ENCODE measurements around the gene FIS1. TPM values are rescaled to one million over a fixed set of nuclear protein-coding genes. Genes with fewer than 3 reads are reported as not detected.

The FIS1 gene
- total and polyA plus RNA-seq, 2 experiments from 2014 or later = 130 to 131 TPM

DNA sequence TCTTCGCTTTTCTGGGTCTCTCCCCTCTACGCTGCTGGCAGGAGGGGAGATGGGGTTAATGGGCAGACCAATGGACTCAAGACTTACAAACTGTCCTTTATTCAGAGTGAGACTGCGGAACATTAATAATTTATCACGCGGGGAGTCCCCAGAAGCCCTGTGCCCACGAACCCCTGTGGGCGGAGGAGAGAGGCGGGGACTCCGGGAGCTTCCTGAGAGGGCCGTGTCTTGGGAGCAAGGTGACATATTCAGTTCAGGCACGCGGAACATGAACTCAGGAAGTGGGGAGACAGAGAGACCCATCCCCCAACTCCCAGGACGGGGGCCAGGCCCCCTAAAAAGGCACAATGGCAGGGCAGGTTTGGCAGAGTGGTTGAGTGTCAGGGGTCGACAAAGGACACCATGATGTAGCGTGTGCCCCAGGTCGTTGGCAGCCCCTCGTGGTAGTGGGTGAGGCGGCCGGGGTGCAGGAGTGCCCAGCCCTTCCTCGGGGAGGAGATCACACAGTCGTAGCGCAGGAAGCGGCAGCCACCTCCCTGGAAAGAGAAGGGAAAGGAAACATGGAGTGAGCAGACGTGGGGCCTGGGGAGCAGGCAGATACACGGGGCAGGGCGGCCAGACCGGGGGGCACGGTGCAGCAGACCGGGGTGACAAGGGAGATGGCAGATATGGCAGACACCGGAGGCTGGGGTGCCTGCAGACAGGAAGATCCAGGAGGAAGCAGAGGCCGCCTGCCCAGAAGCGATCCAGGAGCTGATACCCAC, 38.8 kb downstream of the FIS1 start:
- DNase-seq (ENCODE audit: low spot score) (no peak), ATAC-seq (no peak)
- Histone ChIP-seq H3K27ac (ENCODE audit: low read depth) (0 out of 2 replicates have a peak overlapping the region, but pooled peaks have one; percentile 76), H3K79me2 (replicated peaks; ENCODE audit: insufficient read depth) (no peaks in the 10 kb centered on the region), H3K4me2 (no peak overlapping the region), H3K4me1 (ENCODE audit: insufficient read depth) (peaks cover 4% of the 10 kb centered on the region), H3K4me3 (no peak overlapping the region), H4K20me1 (replicated peaks; ENCODE audit: insufficient read depth) (no peaks in the 10 kb centered on the region), H3K9me2 (ENCODE audit: insufficient read depth) (no peaks in the 10 kb centered on the region), H3K36me3 (ENCODE audit: insufficient read depth) (no peaks in the 10 kb centered on the region; the same call in 1 of the 2 replicates), H3F3A (replicated peaks; ENCODE audit: low read depth) (peaks cover 7% of the 10 kb centered on the region), H2AFZ (no peak overlapping the region), H3K27me3 (ENCODE audit: insufficient read depth) (peaks cover 18% of the 10 kb centered on the region)
- Mint-ChIP-seq H3K27me3 (ENCODE audit: insufficient read depth, low read depth, poor library complexity) (peaks cover 8% of the 10 kb centered on the region), H3K27ac (no peak overlapping the region; the same call in 1 of the 2 replicates), H3K4me3 (no peak overlapping the region), H3K4me1 (peaks cover 3% of the 10 kb centered on the region), H3K36me3 (ENCODE audit: low read depth) (peaks cover 14% of the 10 kb centered on the region), H3K9me3 (no peaks in the 10 kb centered on the region)
- TF ChIP-seq JUNB (IDR thresholded peaks at IDR 0.05; ENCODE audit: unreplicated experiment) (no peak), CREB1 (CRISPR knock-in tag; IDR thresholded peaks at IDR 0.05; ENCODE audit: low read depth) (no peak), EZH2 (IDR thresholded peaks at IDR 0.05; ENCODE audit: low read depth, unreplicated experiment) (no peak), EZH2phosphoT487 (IDR thresholded peaks at IDR 0.05; ENCODE audit: unreplicated experiment) (no peak), ZNF114 (CRISPR knock-in tag; IDR thresholded peaks at IDR 0.05) (no peak), NANOG (IDR thresholded peaks at IDR 0.05; ENCODE audit: borderline replicate concordance) (no peak), POLR2AphosphoS5 (IDR thresholded peaks at IDR 0.05; ENCODE audit: low read depth) (no peak), ZNF331 (CRISPR knock-in tag; IDR thresholded peaks at IDR 0.05; ENCODE audit: low read depth) (no peak), STAT1 (IDR thresholded peaks at IDR 0.05; ENCODE audit: unreplicated experiment) (no peak)
- TF ChIP-seq, protein P1, sequence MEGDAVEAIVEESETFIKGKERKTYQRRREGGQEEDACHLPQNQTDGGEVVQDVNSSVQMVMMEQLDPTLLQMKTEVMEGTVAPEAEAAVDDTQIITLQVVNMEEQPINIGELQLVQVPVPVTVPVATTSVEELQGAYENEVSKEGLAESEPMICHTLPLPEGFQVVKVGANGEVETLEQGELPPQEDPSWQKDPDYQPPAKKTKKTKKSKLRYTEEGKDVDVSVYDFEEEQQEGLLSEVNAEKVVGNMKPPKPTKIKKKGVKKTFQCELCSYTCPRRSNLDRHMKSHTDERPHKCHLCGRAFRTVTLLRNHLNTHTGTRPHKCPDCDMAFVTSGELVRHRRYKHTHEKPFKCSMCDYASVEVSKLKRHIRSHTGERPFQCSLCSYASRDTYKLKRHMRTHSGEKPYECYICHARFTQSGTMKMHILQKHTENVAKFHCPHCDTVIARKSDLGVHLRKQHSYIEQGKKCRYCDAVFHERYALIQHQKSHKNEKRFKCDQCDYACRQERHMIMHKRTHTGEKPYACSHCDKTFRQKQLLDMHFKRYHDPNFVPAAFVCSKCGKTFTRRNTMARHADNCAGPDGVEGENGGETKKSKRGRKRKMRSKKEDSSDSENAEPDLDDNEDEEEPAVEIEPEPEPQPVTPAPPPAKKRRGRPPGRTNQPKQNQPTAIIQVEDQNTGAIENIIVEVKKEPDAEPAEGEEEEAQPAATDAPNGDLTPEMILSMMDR (conservative IDR thresholded peaks at IDR 0.05; ENCODE audit: low read depth in 2 of 2) = no peak
- TF ChIP-seq, protein P2, sequence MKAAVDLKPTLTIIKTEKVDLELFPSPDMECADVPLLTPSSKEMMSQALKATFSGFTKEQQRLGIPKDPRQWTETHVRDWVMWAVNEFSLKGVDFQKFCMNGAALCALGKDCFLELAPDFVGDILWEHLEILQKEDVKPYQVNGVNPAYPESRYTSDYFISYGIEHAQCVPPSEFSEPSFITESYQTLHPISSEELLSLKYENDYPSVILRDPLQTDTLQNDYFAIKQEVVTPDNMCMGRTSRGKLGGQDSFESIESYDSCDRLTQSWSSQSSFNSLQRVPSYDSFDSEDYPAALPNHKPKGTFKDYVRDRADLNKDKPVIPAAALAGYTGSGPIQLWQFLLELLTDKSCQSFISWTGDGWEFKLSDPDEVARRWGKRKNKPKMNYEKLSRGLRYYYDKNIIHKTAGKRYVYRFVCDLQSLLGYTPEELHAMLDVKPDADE (IDR thresholded peaks at IDR 0.05) = no peak
- TF ChIP-seq, protein P3, sequence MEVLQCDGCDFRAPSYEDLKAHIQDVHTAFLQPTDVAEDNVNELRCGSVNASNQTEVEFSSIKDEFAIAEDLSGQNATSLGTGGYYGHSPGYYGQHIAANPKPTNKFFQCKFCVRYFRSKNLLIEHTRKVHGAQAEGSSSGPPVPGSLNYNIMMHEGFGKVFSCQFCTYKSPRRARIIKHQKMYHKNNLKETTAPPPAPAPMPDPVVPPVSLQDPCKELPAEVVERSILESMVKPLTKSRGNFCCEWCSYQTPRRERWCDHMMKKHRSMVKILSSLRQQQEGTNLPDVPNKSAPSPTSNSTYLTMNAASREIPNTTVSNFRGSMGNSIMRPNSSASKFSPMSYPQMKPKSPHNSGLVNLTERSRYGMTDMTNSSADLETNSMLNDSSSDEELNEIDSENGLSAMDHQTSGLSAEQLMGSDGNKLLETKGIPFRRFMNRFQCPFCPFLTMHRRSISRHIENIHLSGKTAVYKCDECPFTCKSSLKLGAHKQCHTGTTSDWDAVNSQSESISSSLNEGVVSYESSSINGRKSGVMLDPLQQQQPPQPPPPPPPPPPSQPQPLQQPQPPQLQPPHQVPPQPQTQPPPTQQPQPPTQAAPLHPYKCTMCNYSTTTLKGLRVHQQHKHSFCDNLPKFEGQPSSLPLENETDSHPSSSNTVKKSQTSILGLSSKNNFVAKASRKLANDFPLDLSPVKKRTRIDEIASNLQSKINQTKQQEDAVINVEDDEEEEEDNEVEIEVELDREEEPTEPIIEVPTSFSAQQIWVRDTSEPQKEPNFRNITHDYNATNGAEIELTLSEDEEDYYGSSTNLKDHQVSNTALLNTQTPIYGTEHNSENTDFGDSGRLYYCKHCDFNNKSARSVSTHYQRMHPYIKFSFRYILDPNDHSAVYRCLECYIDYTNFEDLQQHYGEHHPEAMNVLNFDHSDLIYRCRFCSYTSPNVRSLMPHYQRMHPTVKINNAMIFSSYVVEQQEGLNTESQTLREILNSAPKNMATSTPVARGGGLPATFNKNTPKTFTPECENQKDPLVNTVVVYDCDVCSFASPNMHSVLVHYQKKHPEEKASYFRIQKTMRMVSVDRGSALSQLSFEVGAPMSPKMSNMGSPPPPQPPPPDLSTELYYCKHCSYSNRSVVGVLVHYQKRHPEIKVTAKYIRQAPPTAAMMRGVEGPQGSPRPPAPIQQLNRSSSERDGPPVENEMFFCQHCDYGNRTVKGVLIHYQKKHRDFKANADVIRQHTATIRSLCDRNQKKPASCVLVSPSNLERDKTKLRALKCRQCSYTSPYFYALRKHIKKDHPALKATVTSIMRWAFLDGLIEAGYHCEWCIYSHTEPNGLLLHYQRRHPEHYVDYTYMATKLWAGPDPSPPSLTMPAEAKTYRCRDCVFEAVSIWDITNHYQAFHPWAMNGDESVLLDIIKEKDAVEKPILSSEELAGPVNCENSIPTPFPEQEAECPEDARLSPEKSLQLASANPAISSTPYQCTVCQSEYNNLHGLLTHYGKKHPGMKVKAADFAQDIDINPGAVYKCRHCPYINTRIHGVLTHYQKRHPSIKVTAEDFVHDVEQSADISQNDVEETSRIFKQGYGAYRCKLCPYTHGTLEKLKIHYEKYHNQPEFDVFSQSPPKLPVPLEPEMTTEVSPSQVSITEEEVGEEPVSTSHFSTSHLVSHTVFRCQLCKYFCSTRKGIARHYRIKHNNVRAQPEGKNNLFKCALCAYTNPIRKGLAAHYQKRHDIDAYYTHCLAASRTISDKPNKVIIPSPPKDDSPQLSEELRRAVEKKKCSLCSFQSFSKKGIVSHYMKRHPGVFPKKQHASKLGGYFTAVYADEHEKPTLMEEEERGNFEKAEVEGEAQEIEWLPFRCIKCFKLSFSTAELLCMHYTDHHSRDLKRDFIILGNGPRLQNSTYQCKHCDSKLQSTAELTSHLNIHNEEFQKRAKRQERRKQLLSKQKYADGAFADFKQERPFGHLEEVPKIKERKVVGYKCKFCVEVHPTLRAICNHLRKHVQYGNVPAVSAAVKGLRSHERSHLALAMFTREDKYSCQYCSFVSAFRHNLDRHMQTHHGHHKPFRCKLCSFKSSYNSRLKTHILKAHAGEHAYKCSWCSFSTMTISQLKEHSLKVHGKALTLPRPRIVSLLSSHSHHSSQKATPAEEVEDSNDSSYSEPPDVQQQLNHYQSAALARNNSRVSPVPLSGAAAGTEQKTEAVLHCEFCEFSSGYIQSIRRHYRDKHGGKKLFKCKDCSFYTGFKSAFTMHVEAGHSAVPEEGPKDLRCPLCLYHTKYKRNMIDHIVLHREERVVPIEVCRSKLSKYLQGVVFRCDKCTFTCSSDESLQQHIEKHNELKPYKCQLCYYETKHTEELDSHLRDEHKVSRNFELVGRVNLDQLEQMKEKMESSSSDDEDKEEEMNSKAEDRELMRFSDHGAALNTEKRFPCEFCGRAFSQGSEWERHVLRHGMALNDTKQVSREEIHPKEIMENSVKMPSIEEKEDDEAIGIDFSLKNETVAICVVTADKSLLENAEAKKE (CRISPR knock-in tag; IDR thresholded peaks at IDR 0.05) = no peak
- TF ChIP-seq, protein P4, sequence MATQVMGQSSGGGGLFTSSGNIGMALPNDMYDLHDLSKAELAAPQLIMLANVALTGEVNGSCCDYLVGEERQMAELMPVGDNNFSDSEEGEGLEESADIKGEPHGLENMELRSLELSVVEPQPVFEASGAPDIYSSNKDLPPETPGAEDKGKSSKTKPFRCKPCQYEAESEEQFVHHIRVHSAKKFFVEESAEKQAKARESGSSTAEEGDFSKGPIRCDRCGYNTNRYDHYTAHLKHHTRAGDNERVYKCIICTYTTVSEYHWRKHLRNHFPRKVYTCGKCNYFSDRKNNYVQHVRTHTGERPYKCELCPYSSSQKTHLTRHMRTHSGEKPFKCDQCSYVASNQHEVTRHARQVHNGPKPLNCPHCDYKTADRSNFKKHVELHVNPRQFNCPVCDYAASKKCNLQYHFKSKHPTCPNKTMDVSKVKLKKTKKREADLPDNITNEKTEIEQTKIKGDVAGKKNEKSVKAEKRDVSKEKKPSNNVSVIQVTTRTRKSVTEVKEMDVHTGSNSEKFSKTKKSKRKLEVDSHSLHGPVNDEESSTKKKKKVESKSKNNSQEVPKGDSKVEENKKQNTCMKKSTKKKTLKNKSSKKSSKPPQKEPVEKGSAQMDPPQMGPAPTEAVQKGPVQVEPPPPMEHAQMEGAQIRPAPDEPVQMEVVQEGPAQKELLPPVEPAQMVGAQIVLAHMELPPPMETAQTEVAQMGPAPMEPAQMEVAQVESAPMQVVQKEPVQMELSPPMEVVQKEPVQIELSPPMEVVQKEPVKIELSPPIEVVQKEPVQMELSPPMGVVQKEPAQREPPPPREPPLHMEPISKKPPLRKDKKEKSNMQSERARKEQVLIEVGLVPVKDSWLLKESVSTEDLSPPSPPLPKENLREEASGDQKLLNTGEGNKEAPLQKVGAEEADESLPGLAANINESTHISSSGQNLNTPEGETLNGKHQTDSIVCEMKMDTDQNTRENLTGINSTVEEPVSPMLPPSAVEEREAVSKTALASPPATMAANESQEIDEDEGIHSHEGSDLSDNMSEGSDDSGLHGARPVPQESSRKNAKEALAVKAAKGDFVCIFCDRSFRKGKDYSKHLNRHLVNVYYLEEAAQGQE (IDR thresholded peaks at IDR 0.05; ENCODE audit: unreplicated experiment) = no peak
